Activated T-helper 2 cell treated with anti-CD3 and anti-CD28 coated beads, Interferon-gamma antibody, Interleukin-2, Interleukin-4, amounts not matched to agents 10 μg/mL and 5 μg/mL and 100 μg/mL, durations not matched to agents 14 hours and 24 hours and 36 hours (primary cell): ENCODE measurements around the gene ANKIB1. TPM values are rescaled to one million over a fixed set of nuclear protein-coding genes. Genes with fewer than 3 reads are reported as not detected.

Experiments used
- DNase-seq: peaks from one replicate; pipeline ENCODE4 v3.0.0; 2021; ENCODE audit warnings: low spot score
- H3K27ac Mint-ChIP-seq: one replicate; pipeline ENCODE4 v1.8.0; 2021; ENCODE audit warnings: mixed read lengths
- H3K27me3 Mint-ChIP-seq: one replicate; pipeline ENCODE4 v1.8.0; 2021; ENCODE audit warnings: low read depth, mixed read lengths
- H3K36me3 Mint-ChIP-seq: one replicate; pipeline ENCODE4 v1.8.0; 2021; ENCODE audit warnings: low read depth, mixed read lengths
- H3K4me1 Mint-ChIP-seq: one replicate; pipeline ENCODE4 v1.8.0; 2021; ENCODE audit warnings: low read depth, mixed read lengths
- H3K4me3 Mint-ChIP-seq: one replicate; pipeline ENCODE4 v1.8.0; 2021; ENCODE audit warnings: low read depth, mild to moderate bottlenecking, moderate library complexity, mixed read lengths
- H3K9me3 Mint-ChIP-seq: one replicate; pipeline ENCODE4 v1.8.0; 2021; ENCODE audit warnings: mixed read lengths
- intact Hi-C: fragments of 100-400 bp; cut with micrococcal nuclease; formaldehyde crosslinking; loops from one replicate; pipeline ENCODE4 v1.15.1; 2023
- total RNA-seq: library from RNA; stranded (reverse); gene quantifications from 2 replicates; pipeline ENCODE4 v1.2.3, GENCODE V29; 2022

The ANKIB1 gene
- total RNA-seq, 1 donor from 2014 or later: 55.0 TPM

- DNase-seq: no peak
- no peaks in the 10 kb centered on the region for H3K9me3 Mint-ChIP-seq
- no peak overlapping the region for H3K27ac Mint-ChIP-seq
- no peak overlapping the region for H3K4me3 Mint-ChIP-seq
- no peaks in the 10 kb centered on the region for H3K36me3 Mint-ChIP-seq
- intact Hi-C loops: no loop called here
- H3K4me1 Mint-ChIP-seq: no peaks in the 10 kb centered on the region
- H3K27me3 Mint-ChIP-seq: no peaks in the 10 kb centered on the region
These were observed 67.3 kb downstream of the ANKIB1 start for GRCh38 chr7:92313055-92313454.

- DNase-seq: no peak
- H3K27ac Mint-ChIP-seq: no peak overlapping the region
- no peaks in the 10 kb centered on the region for H3K27me3 Mint-ChIP-seq
- peaks cover 18% of the 10 kb centered on the region for H3K36me3 Mint-ChIP-seq
- H3K4me3 Mint-ChIP-seq: no peak overlapping the region
- intact Hi-C loops: no loop called here
- no peaks in the 10 kb centered on the region for H3K4me1 Mint-ChIP-seq
- no peaks in the 10 kb centered on the region for H3K9me3 Mint-ChIP-seq
These were observed 73.5 kb downstream of the ANKIB1 start for GRCh38 chr7:92319243-92319642.

GRCh38 chr7:92325173-92325572 is 79.4 kb downstream of the ANKIB1 start:
- no peaks in the 10 kb centered on the region for H3K9me3 Mint-ChIP-seq
- H3K27me3 Mint-ChIP-seq: no peaks in the 10 kb centered on the region
- no peak overlapping the region for H3K4me3 Mint-ChIP-seq
- intact Hi-C loops: no loop called here
- no peak overlapping the region for H3K27ac Mint-ChIP-seq
- H3K36me3 Mint-ChIP-seq: peaks cover 29% of the 10 kb centered on the region
- no peak for DNase-seq
- H3K4me1 Mint-ChIP-seq: peaks cover 6% of the 10 kb centered on the region

- H3K36me3 Mint-ChIP-seq: peaks cover 24% of the 10 kb centered on the region
- no peak overlapping the region for H3K27ac Mint-ChIP-seq
- no peak for DNase-seq
- peaks cover 6% of the 10 kb centered on the region for H3K4me1 Mint-ChIP-seq
- H3K4me3 Mint-ChIP-seq: no peak overlapping the region
- no peaks in the 10 kb centered on the region for H3K27me3 Mint-ChIP-seq
- intact Hi-C loops: no loop called here
- no peaks in the 10 kb centered on the region for H3K9me3 Mint-ChIP-seq
These were observed 80.1 kb downstream of the ANKIB1 start for GRCh38 chr7:92325858-92326257.

GRCh38 chr7:92330835-92331438 is 85.2 kb downstream of the ANKIB1 start:
- H3K27ac Mint-ChIP-seq: no peak overlapping the region
- no peak overlapping the region for H3K4me3 Mint-ChIP-seq
- peaks cover 37% of the 10 kb centered on the region for H3K36me3 Mint-ChIP-seq
- H3K9me3 Mint-ChIP-seq: peaks cover 6% of the 10 kb centered on the region
- intact Hi-C loops: no loop called here
- peaks cover 2% of the 10 kb centered on the region for H3K4me1 Mint-ChIP-seq
- no peaks in the 10 kb centered on the region for H3K27me3 Mint-ChIP-seq
- DNase-seq: no peak

- intact Hi-C loops: no loop called here
These were observed 85.7 kb downstream of the ANKIB1 start for GRCh38 chr7:92331508-92331907.

GRCh38 chr7:92332782-92333181 is 87.0 kb downstream of the ANKIB1 start:
- H3K27me3 Mint-ChIP-seq: no peaks in the 10 kb centered on the region
- no peak overlapping the region for H3K27ac Mint-ChIP-seq
- no peak overlapping the region for H3K4me3 Mint-ChIP-seq
- intact Hi-C loops: no loop called here
- DNase-seq: no peak
- no peaks in the 10 kb centered on the region for H3K4me1 Mint-ChIP-seq
- H3K36me3 Mint-ChIP-seq: peaks cover 50% of the 10 kb centered on the region
- H3K9me3 Mint-ChIP-seq: peaks cover 9% of the 10 kb centered on the region

More at GRCh38 chr7:92331508-92331907, 85.7 kb downstream of the ANKIB1 start:
- Mint-ChIP-seq H3K4me1 (no peaks in the 10 kb centered on the region), H3K4me3 (no peak overlapping the region), H3K27ac (no peak overlapping the region), H3K36me3 (peaks cover 43% of the 10 kb centered on the region), H3K27me3 (no peaks in the 10 kb centered on the region), H3K9me3 (peaks cover 9% of the 10 kb centered on the region)
- no peak for DNase-seq

- no peak for DNase-seq
- Mint-ChIP-seq H3K4me3 (no peak overlapping the region), H3K27me3 (no peaks in the 10 kb centered on the region), H3K36me3 (peaks cover 48% of the 10 kb centered on the region), H3K9me3 (peaks cover 9% of the 10 kb centered on the region), H3K27ac (no peak overlapping the region), H3K4me1 (no peaks in the 10 kb centered on the region)
- intact Hi-C loops: no loop called here
These were observed 88.1 kb downstream of the ANKIB1 start for GRCh38 chr7:92333866-92334265.

GRCh38 chr7:92335574-92335973 is 89.8 kb downstream of the ANKIB1 start:
- Mint-ChIP-seq H3K9me3 (peaks cover 9% of the 10 kb centered on the region), H3K36me3 (peaks cover 37% of the 10 kb centered on the region), H3K4me3 (no peak overlapping the region), H3K4me1 (no peaks in the 10 kb centered on the region), H3K27me3 (no peaks in the 10 kb centered on the region), H3K27ac (no peak overlapping the region)
- DNase-seq: no peak
- intact Hi-C loops: no loop called here

GRCh38 chr7:92336662-92337340 is 91.0 kb downstream of the ANKIB1 start:
- Mint-ChIP-seq H3K9me3 (peaks cover 9% of the 10 kb centered on the region), H3K4me1 (no peaks in the 10 kb centered on the region), H3K36me3 (peaks cover 34% of the 10 kb centered on the region), H3K27ac (no peak overlapping the region), H3K4me3 (no peak overlapping the region), H3K27me3 (no peaks in the 10 kb centered on the region)
- intact Hi-C loops: no loop called here
- DNase-seq: no peak

GRCh38 chr7:92340016-92340415 is 94.2 kb downstream of the ANKIB1 start:
- no peak for DNase-seq
- Mint-ChIP-seq H3K27me3 (no peaks in the 10 kb centered on the region), H3K36me3 (peaks cover 27% of the 10 kb centered on the region), H3K27ac (no peak overlapping the region), H3K9me3 (peaks cover 9% of the 10 kb centered on the region), H3K4me1 (no peaks in the 10 kb centered on the region), H3K4me3 (no peak overlapping the region)
- intact Hi-C loops: no loop called here

GRCh38 chr7:92343714-92344113 is 97.9 kb downstream of the ANKIB1 start:
- intact Hi-C loops: no loop called here
- Mint-ChIP-seq H3K27ac (no peak overlapping the region), H3K4me1 (no peaks in the 10 kb centered on the region), H3K36me3 (peaks cover 19% of the 10 kb centered on the region), H3K9me3 (no peaks in the 10 kb centered on the region), H3K27me3 (no peaks in the 10 kb centered on the region), H3K4me3 (no peak overlapping the region)
- no peak for DNase-seq

- H3K4me3 Mint-ChIP-seq: no peak overlapping the region
- no peaks in the 10 kb centered on the region for H3K9me3 Mint-ChIP-seq
- intact Hi-C loops: no loop called here
- no peaks in the 10 kb centered on the region for H3K4me1 Mint-ChIP-seq
- H3K27ac Mint-ChIP-seq: no peak overlapping the region
- H3K27me3 Mint-ChIP-seq: no peaks in the 10 kb centered on the region
- no peak for DNase-seq
- peaks cover 27% of the 10 kb centered on the region for H3K36me3 Mint-ChIP-seq
These were observed 106.2 kb downstream of the ANKIB1 start for GRCh38 chr7:92352009-92352408.
